NCI-H1105 (cell line): ENCODE results near the gene MYLK2.
A peak's percentile ranks its signal among the peaks of the same experiment; 100 is the strongest.
"Not testable (repeated sequence)": the region's sequence is repeated elsewhere in the genome, so short reads cannot be mapped to it uniquely, and the experiment has no call there.

Experiments used
- DNase-seq: peaks from one replicate; lab custom pipeline; 2025; lab: John Stamatoyannopoulos, UW

The MYLK2 gene

GRCh38 chr20:31819083-31819784 lies at the start of gene MYLK2:
TSS of gene MYLK2 (plus strand) at chr20:31819356. CDS start at chr20:31819581, 225 bp downstream.
- peak; percentile 38 for DNase-seq

DNA sequence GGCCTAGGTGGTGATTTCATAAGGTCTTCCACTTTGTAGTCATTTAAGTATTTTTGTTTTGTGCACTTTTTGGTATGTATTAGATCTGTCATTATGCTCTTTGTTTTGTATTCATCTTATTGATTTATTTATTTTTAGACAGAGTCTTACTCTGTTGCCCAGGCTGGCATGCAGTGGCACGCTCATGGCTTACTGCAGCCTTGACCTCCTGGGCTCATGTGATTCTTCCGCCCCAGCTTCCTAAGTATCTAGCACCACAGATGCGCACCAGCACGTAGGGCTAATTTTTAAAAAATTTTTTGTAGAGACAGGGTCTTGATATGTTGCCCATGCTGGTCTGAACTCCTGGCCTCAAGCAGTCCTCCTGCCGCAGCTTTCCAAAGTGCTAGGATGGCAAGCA lies 49.5 kb upstream of the MYLK2 start:
- no peak for DNase-seq

DNA sequence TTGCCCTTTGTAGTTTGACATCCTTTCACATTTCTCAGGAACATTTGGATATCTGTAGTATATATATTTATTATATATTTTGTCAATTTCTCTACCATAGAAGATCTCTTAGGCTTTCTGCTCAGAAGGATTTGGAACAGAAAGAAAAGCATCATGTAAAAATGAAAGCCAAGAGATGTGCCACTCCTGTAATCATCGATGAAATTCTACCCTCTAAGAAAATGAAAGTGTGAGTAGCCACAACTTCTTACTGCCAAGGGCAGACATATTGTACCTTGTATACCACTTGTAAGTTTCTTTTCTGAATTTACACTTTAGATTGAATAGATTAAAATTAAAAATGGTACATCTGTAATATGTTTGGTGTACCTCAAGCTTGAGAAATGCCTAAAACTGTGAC lies 48.9 kb upstream of the MYLK2 start:
- DNase-seq: no peak

DNA sequence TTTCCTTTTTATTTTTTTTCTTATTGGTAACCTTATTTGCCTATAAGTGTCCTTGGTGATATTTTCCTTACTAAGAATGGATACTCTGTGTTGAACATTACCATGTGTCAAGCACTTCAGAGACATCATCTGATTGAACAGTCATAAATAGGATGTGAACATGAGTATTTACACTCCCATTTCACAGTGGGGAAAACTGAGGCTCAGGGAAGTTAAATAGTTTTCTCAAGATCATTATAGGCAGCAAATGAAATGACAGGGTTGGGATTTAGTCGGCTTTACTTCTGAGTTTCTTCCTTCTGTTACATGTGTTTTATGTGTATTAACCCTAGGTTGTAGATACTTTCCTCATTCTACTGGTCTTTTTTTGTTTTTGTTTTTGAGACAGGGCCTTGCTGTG lies 44.7 kb upstream of the MYLK2 start:
- DNase-seq: no peak

DNA sequence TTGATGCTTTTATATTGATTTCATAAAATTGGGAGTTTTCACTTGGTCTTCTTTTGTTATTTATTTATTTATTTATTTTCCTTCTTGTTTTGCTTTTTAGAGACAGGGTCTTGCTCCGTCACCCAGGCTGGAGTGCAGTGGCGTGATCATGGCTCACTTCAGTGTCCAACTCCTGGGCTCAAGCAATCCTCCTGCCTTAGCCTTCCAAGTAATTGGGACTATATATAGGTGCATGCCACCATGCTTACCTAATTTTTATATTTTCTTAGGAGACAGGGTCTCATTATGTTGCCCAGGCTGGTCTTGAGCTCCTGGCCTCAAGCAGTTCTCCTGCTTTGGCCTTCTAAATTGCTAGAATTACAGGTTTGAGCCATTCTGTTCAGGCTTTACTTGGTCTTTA lies 38.3 kb upstream of the MYLK2 start:
- no peak for DNase-seq

GRCh38 chr20:31781945-31782344 lies 37.2 kb upstream of the MYLK2 start:
- DNase-seq: no peak

- DNase-seq: no peak
Observed at GRCh38 chr20:31784354-31785044, 34.7 kb upstream of the MYLK2 start.

- DNase-seq: no peak
Observed at GRCh38 chr20:31785089-31785488, 34.1 kb upstream of the MYLK2 start.

- no peak for DNase-seq
Observed at GRCh38 chr20:31788578-31788977, 30.6 kb upstream of the MYLK2 start.

- DNase-seq: no peak
Observed at GRCh38 chr20:31790401-31790800, 28.8 kb upstream of the MYLK2 start.

DNA sequence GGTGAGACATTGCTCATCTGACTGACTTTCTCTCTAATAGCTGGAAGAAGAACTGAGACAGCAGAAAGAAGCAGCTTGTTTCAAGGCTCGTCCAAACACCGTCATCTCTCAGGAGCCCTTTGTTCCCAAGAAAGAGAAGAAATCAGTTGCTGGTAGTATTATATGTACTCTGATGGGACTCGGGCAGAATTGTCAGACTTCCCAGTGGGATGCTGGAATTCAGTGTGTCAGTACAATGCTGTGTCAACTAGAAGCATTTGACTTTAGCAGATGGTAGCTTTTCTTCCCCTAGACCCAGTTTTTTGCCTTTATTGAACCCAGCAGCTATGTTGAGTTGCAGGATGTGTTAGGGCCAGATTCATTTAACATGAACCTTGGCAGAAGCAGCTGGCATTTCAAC lies 21.8 kb upstream of the MYLK2 start:
- DNase-seq: no peak

GRCh38 chr20:31801508-31801907 lies 17.6 kb upstream of the MYLK2 start:
- no peak for DNase-seq

DNA sequence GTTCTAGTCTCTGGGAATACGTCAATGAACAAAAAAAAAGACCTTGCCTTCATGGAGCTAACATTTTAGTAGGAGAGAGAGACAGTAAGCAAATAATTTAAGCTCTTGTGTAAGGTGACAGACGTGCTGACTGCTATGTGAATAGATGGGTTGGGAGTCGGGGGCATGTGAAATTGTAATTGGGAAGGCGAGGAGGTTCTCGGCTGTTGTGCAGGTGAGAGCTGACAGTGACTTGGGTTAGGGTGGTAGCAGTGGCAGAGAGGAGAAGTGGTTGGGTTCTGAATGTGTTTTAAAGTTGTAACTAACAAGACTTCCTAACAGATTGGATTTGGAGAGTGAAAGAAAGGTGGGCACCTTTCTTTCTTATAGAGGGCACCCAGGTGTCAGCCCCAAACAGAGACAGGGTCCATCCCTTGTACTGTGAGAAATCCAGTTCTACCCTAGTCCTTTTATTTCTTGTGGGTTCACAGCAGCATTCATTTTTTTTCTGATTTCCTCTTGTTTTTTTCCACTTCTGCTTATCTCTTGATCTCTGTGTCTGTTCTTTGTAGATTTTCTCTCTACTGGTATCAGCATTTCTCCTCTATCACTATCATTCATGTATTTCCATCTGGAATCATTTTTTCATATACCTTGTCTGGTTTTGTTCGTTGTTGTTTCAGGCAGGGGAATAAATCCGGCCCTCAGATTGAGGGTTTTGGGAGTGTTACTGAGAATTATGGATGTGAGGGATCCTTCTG lies 15.4 kb upstream of the MYLK2 start:
- DNase-seq: no peak

DNA sequence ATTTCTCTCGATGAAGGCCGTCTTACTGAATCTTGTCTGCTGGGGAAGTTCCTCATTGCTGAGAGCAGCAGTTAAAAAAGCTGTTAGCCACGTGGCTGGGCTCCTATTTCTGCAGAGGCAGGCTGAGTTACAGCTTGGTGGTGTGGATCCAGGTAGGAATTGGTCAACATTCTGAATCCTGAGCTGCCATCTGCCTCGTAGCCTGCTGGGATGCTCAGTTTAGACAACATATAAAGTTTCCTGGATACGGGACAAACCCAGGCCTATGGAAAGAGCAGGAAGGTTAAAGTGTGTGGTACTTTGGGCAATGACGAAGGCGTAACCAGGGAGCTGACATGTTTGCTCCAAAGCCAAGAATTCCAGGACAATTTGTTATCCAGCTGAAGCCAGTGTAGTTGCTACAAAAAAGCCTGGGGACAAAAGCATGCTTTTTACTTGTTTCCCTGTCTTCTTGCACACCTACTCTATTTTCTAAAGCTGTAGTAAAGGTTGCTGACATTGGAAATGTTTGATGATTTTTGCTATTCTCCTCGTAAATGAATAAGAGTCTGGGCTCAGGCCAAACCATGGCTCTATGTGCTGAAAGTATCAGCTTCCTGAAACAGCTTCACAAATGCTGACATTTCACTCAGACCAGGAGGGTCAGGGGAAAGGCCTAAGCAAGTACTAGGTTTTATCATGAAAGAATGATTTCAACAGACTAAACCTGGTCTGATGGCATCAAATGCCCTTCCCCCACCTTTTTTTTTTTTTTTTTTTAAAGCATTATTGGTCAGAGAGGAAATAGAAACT lies 12.4 kb upstream of the MYLK2 start:
- DNase-seq: no peak

GRCh38 chr20:31808481-31808880 lies 10.7 kb upstream of the MYLK2 start:
- no peak for DNase-seq

DNA sequence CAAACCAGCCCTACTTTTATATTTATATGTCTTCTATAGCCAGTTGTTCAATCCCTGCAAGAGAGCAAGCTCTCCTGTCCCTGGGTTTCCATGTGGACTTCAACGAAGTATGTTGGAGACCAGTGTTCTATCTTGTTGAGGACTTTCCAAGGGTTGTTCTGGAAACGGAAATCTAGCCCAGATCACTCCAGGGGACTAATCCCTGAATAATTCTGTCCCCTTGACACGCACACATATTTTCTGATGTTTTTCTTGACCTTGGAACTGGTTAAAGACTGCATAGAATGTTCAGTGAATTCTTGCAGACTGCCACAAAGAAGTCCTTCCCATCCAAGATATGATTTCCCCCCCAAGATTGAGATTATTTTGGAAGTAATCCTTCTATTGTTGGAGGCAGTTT lies 9.5 kb upstream of the MYLK2 start:
- no peak for DNase-seq

DNA sequence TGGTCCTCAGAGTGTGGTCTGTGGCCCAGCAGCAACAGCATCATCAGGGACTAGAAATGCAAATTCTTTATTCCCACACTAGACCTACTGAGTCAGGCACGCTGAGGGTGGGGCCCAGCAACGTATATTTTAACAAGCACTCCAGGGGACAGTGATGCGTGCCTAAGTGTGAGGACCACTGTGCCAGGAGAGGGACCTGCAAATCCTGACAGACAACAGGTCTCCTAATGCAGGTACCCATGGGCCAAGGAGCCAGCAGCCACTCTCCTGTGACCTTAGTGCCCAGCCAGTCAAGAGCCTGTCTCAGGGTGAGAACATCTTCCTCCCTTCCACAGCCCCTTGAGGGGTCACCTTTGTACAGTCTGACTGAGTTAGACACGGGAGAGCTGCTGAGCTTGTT lies 8.0 kb upstream of the MYLK2 start:
- DNase-seq: no peak

GRCh38 chr20:31811796-31812728 lies 7.1 kb upstream of the MYLK2 start:
- no peak for DNase-seq

DNA sequence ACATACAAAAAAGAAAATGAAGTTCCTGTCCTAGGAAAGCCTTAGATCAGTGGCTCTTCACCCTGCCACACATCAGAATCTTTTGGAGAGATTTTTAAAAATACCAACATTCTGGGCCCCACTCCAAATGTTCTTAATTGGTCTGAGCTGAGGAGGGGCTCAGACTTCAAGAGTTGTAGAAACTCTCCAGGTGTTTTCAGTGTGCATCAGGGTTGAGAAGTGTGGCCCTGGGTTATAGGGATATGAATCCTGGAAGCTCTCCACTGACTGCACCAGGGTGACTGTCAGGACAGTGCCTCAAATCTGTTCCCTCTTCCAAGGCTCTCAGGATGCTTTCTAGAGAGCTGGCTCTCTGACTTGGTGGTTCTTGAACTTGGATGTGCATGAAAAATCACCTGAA lies 5.5 kb upstream of the MYLK2 start:
- no peak for DNase-seq

- not testable (repeated sequence) for DNase-seq
Observed at GRCh38 chr20:31814142-31814541, 5.0 kb upstream of the MYLK2 start.
